H9 (cell line): ENCODE measurements around the gene KCNE4. TPM values are rescaled to one million over a fixed set of nuclear protein-coding genes. Genes with fewer than 3 reads are reported as not detected.

ENCODE experiments used
- DNase-seq: peaks from one replicate; pipeline ENCODE4 v3.0.0-alpha.2; 2017
- H2AFZ ChIP-seq: one replicate; pipeline ENCODE4 v1.6.1; 2013; ENCODE audit warnings: mild to moderate bottlenecking, low read length, control low read depth, moderate library complexity
- H2AK5ac ChIP-seq: 2 replicates; pipeline ENCODE4 v1.6.1; 2013; ENCODE audit warnings: low read length, control low read depth, mixed read lengths; ENCODE audit not compliant: insufficient read length
- H2BK120ac ChIP-seq: one replicate; pipeline ENCODE4 v1.6.1; 2013; ENCODE audit warnings: low read depth, mild to moderate bottlenecking, low read length, control low read depth, inconsistent platforms; ENCODE audit not compliant: poor library complexity, severe bottlenecking
- H2BK12ac ChIP-seq: 2 replicates; pipeline ENCODE4 v1.6.1; 2013; ENCODE audit warnings: low read length, control low read depth, mixed read lengths, low read depth; ENCODE audit not compliant: insufficient read length
- H2BK15ac ChIP-seq: 2 replicates; pipeline ENCODE4 v1.6.1; 2013; ENCODE audit warnings: low read depth, low read length, control low read depth
- H2BK20ac ChIP-seq: one replicate; pipeline ENCODE4 v1.6.1; 2013; ENCODE audit warnings: low read depth, mild to moderate bottlenecking, low read length, control low read depth, inconsistent platforms; ENCODE audit not compliant: poor library complexity, severe bottlenecking
- H2BK5ac ChIP-seq: 2 replicates; pipeline ENCODE4 v1.6.1; 2013; ENCODE audit warnings: low read length, control low read depth, mixed read lengths; ENCODE audit not compliant: insufficient read length
- H3K14ac ChIP-seq: 2 replicates; pipeline ENCODE4 v1.6.1; 2013; ENCODE audit warnings: low read length, control low read depth; ENCODE audit not compliant: insufficient read depth
- H3K18ac ChIP-seq: 2 replicates; pipeline ENCODE4 v1.6.1; 2013; ENCODE audit warnings: low read depth, mild to moderate bottlenecking, mixed read lengths, low read length, control low read depth; ENCODE audit not compliant: insufficient read length
- H3K23ac ChIP-seq: 2 replicates; pipeline ENCODE4 v1.6.1; 2013; ENCODE audit warnings: low read length, control low read depth, mixed read lengths, low read depth; ENCODE audit not compliant: insufficient read length
- H3K23me2 ChIP-seq: 2 replicates; pipeline ENCODE4 v1.6.1; 2013; ENCODE audit warnings: low read depth, mild to moderate bottlenecking, mixed read lengths, low read length, control low read depth; ENCODE audit not compliant: insufficient read length, poor library complexity, severe bottlenecking
- H3K27ac ChIP-seq: 2 replicates; pipeline ENCODE4 v1.5.1; 2013; ENCODE audit warnings: low read length, control low read depth, mixed read lengths, low read depth; ENCODE audit not compliant: insufficient read length
- H3K27me3 ChIP-seq: 2 replicates; pipeline ENCODE4 v1.6.1; 2013; ENCODE audit warnings: low read length, control low read depth, inconsistent platforms; ENCODE audit not compliant: insufficient read depth
- H3K4ac ChIP-seq: 2 replicates; pipeline ENCODE4 v1.6.1; 2013; ENCODE audit warnings: low read depth, mild to moderate bottlenecking, control low read depth, inconsistent platforms, low read length, moderate library complexity
- H3K4me1 ChIP-seq: 2 replicates; pipeline ENCODE4 v1.6.1; 2013; ENCODE audit warnings: low read length, control low read depth, inconsistent platforms; ENCODE audit not compliant: insufficient read depth
- H3K4me2 ChIP-seq: 2 replicates; pipeline ENCODE4 v1.6.1; 2013; ENCODE audit warnings: low read length, control low read depth, mixed read lengths; ENCODE audit not compliant: insufficient read length, insufficient read depth
- H3K56ac ChIP-seq: 2 replicates; pipeline ENCODE4 v1.6.1; 2013; ENCODE audit warnings: low read depth, mild to moderate bottlenecking, mixed read lengths, low read length, control low read depth; ENCODE audit not compliant: insufficient read length
- H3K79me1 ChIP-seq: 2 replicates; pipeline ENCODE4 v1.6.1; 2013; ENCODE audit warnings: low read depth, mild to moderate bottlenecking, moderate library complexity, low read length, control low read depth, inconsistent platforms; ENCODE audit not compliant: insufficient read depth, poor library complexity, severe bottlenecking
- H3K79me2 ChIP-seq: 2 replicates; pipeline ENCODE4 v1.6.1; 2013; ENCODE audit warnings: low read length, control low read depth, inconsistent platforms; ENCODE audit not compliant: insufficient read depth
- H3K9ac ChIP-seq: 2 replicates; pipeline ENCODE4 v1.6.1; 2013; ENCODE audit warnings: low read length, control low read depth, mixed read lengths; ENCODE audit not compliant: insufficient read length; ENCODE audit errors: extremely low read depth
- H3K9me3 ChIP-seq: one replicate; pipeline ENCODE4 v1.6.1; 2013; ENCODE audit warnings: low read depth, low read length, inconsistent platforms; ENCODE audit not compliant: control insufficient read depth
- H3T11ph ChIP-seq: one replicate; pipeline ENCODE4 v1.6.1; 2013; ENCODE audit warnings: mild to moderate bottlenecking, low read length, control low read depth, inconsistent platforms
- H4K20me1 ChIP-seq: one replicate; pipeline ENCODE4 v1.6.1; 2013; ENCODE audit not compliant: control insufficient read depth, insufficient read length, insufficient read depth
- H4K5ac ChIP-seq: 2 replicates; pipeline ENCODE4 v1.6.1; 2013; ENCODE audit warnings: low read depth, mild to moderate bottlenecking, mixed read lengths, low read length, control low read depth; ENCODE audit not compliant: insufficient read length
- H4K8ac ChIP-seq: replicated peaks from 2 replicates; pipeline ENCODE4 v1.6.1; 2013; ENCODE audit warnings: low read length, control low read depth, mixed read lengths, low read depth; ENCODE audit not compliant: insufficient read length
- H4K91ac ChIP-seq: 2 replicates; pipeline ENCODE4 v1.6.1; 2013; ENCODE audit warnings: low read depth, mild to moderate bottlenecking, moderate library complexity, mixed read lengths, low read length, control low read depth; ENCODE audit not compliant: insufficient read length
- H3K27ac Mint-ChIP-seq, 3 experiments: 2 replicates in 2 of 3; 3 replicates in 1 of 3; pipeline ENCODE4 v1.8.0; 2020 to 2021; ENCODE audit warnings: mixed read lengths in 3 of 3, mild to moderate bottlenecking in 1 of 3, moderate library complexity in 1 of 3
- H3K27me3 Mint-ChIP-seq: 2 replicates; pipeline ENCODE4 v1.8.0; 2021; ENCODE audit warnings: low read depth, mild to moderate bottlenecking, moderate library complexity, mixed read lengths
- H3K36me3 Mint-ChIP-seq, 3 experiments: 2 replicates in 2 of 3; 3 replicates in 1 of 3; pipeline ENCODE4 v1.8.0; 2020 to 2021; ENCODE audit warnings: low read depth in 3 of 3, mixed read lengths in 3 of 3; ENCODE audit not compliant: insufficient read depth in 1 of 3
- H3K4me1 Mint-ChIP-seq, 2 experiments: 2 replicates each; pipeline ENCODE4 v1.8.0; 2020; ENCODE audit warnings: mixed read lengths in 2 of 2
- H3K4me3 Mint-ChIP-seq, 2 experiments: 2 replicates in 1 of 2; 3 replicates in 1 of 2; pipeline ENCODE4 v1.8.0; 2020 to 2021; ENCODE audit warnings: mild to moderate bottlenecking in 2 of 2, mixed read lengths in 2 of 2, moderate library complexity in 1 of 2
- H3K9me3 Mint-ChIP-seq, 2 experiments: 2 replicates in 1 of 2; 3 replicates in 1 of 2; pipeline ENCODE4 v1.8.0; 2020; ENCODE audit warnings: mild to moderate bottlenecking in 2 of 2, mixed read lengths in 2 of 2, moderate library complexity in 1 of 2
- CTCF ChIP-seq: fragments of 200-600 bp; sonication (generic); conservative IDR thresholded peaks from 3 replicates; pipeline ENCODE4 v1.8.0; 2021; ENCODE audit warnings: antibody characterized with exemption, mild to moderate bottlenecking
- WGBS: extraction: QIAGEN DNeasy Blood & Tissue Kit; methylation state at CpG from one replicate; pipeline ENCODE4 v1.1.7; 2013; ENCODE audit warnings: missing lambda C conversion rate, low lambda C conversion rate, mixed read lengths; ENCODE audit not compliant: insufficient read length; ENCODE audit errors: extremely low coverage; 5-methylcytosine and 5-hydroxymethylcytosine counted together
- total RNA-seq: library from RNA; stranded (reverse); gene quantifications from 2 replicates; pipeline ENCODE4 v1.2.1, GENCODE V29; 2021

Gene KCNE4
- total RNA-seq, 1 experiment from 2014 or later: 0.24 TPM

DNA sequence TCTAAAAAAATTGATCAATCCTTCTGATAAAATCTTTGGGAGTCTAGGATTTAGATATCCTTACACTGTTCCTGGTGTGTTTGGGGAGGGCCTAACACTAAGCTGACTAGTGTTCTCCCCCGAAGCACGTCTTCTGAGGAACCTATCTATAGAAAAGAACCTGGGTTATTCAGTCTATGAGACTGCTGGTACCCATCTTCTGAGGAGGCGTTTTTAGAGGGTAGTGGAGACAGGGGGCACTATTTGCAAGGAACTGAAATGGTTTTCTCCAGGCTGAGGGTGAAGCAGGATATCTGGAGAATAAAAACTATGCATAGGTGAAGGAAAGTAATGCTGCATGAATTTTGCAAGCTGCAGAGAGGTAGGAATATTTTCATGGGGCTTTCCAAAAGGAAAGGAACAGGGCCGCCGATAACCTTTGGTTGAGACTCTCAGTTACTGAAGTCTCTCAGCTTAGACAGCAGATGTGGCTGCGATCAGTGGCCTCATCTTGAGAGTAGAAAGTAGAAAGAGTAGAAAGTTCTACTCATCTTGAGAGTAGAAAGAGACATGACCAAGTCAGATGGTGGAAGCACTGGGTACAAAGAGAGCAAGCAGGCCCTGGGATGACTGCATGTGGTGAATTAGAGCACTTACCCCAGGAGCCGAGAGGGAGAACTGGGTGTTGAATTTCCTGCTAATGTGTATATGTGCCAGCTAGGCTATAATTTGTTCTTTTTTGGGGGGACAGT is 31.8 kb upstream of the KCNE4 start:
- Histone ChIP-seq H3K79me1 (no peaks in the 10 kb centered on the region), H4K91ac (no peak overlapping the region), H3K14ac (no peak overlapping the region), H4K5ac (no peak overlapping the region), H2BK120ac (no peak overlapping the region), H3K27me3 (no peaks in the 10 kb centered on the region), H3K9ac (no peak overlapping the region), H2BK15ac (no peak overlapping the region), H2BK20ac (no peak overlapping the region), H3K27ac (no peak overlapping the region), H3K79me2 (no peaks in the 10 kb centered on the region), H3K18ac (no peak overlapping the region), H4K8ac (no peak overlapping the region), H3K23me2 (no peaks in the 10 kb centered on the region), H3K4me2 (no peak overlapping the region), H3T11ph (no peak overlapping the region), H2AK5ac (no peak overlapping the region), H2AFZ (no peak overlapping the region), H3K9me3 (no peaks in the 10 kb centered on the region), H3K56ac (no peak overlapping the region), H2BK12ac (no peak overlapping the region), H3K4me1 (peaks cover 5% of the 10 kb centered on the region; the same call in 1 of the 2 replicates), H3K23ac (no peak overlapping the region), H3K4ac (no peak overlapping the region), H4K20me1 (no peaks in the 10 kb centered on the region), H2BK5ac (no peak overlapping the region)
- H3K36me3 Mint-ChIP-seq: peaks cover 5 to 21% (median 10%) of the 10 kb centered on the region in 3 experiments; a peak in 6 of 7 replicates
- no peak overlapping the region; a peak in 1 of 7 replicates for H3K27ac Mint-ChIP-seq
- peaks cover 15% of the 10 kb centered on the region in 2 experiments for H3K4me1 Mint-ChIP-seq
- H3K27me3 Mint-ChIP-seq: peaks cover 4% of the 10 kb centered on the region
- peak; percentile 40; the same call in 2 of the 3 replicates for TF ChIP-seq CTCF
- no CpG with 5 or more reads among the region's 7 CpGs for WGBS
- no peak overlapping the region for H3K4me3 Mint-ChIP-seq
- DNase-seq: no peak
- H3K9me3 Mint-ChIP-seq: peaks cover 22 to 25% of the 10 kb centered on the region in 2 experiments; a peak in 4 of 5 replicates
